Endothelial cell (in vitro differentiated cells): ENCODE data around the gene ZNF813. TPM values are rescaled to one million over a fixed set of nuclear protein-coding genes. Genes with fewer than 3 reads are reported as not detected.
"Not testable (repeated sequence)": the region's sequence is repeated elsewhere in the genome, so short reads cannot be mapped to it uniquely, and the experiment has no call there.

Experiments
- DNase-seq: peaks from one replicate; pipeline ENCODE4 v3.0.0; 2021; ENCODE audit warnings: low spot score
- H3K27ac Mint-ChIP-seq: one replicate; pipeline ENCODE4 v1.8.0; 2021; ENCODE audit warnings: mixed read lengths, inconsistent platforms; ENCODE audit not compliant: unreplicated experiment
- H3K27me3 Mint-ChIP-seq: one replicate; pipeline ENCODE4 v1.8.0; 2021; ENCODE audit warnings: mild to moderate bottlenecking, moderate library complexity, mixed read lengths, inconsistent platforms; ENCODE audit not compliant: unreplicated experiment
- H3K36me3 Mint-ChIP-seq: one replicate; pipeline ENCODE4 v1.8.0; 2021; ENCODE audit warnings: mild to moderate bottlenecking, low read depth, mixed read lengths, inconsistent platforms; ENCODE audit not compliant: unreplicated experiment
- H3K4me1 Mint-ChIP-seq: one replicate; pipeline ENCODE4 v1.8.0; 2021; ENCODE audit warnings: mild to moderate bottlenecking, mixed read lengths, inconsistent platforms; ENCODE audit not compliant: unreplicated experiment
- H3K4me3 Mint-ChIP-seq: one replicate; pipeline ENCODE4 v1.8.0; 2021; ENCODE audit warnings: mild to moderate bottlenecking, mixed read lengths, inconsistent platforms; ENCODE audit not compliant: unreplicated experiment
- H3K9me3 Mint-ChIP-seq: one replicate; pipeline ENCODE4 v1.8.0; 2021; ENCODE audit warnings: mixed read lengths, inconsistent platforms; ENCODE audit not compliant: unreplicated experiment
- CTCF ChIP-seq: fragments of 200-600 bp; sonication (generic); IDR thresholded peaks from one replicate; pipeline ENCODE4 v1.5.0; 2021; ENCODE audit warnings: antibody characterized with exemption; ENCODE audit not compliant: unreplicated experiment
- long read RNA-seq: library from polyadenylated mRNA; unstranded; transcript quantifications from one replicate; pipeline ENCODE4 v2.0.0, GENCODE V29; 2020; ENCODE audit not compliant: unreplicated experiment
- total RNA-seq: library from RNA; stranded (reverse); fragmentation: NEBNext Ultra II Directional; extraction: Animal tissue kit (Norgen Biotek cat#: 25700); gene quantifications from one replicate; pipeline ENCODE4 v1.2.1, GENCODE V29; 2021; ENCODE audit not compliant: unreplicated experiment

The ZNF813 gene
- total RNA-seq, result 29.9 TPM
- long read RNA-seq, full-length matches to known transcripts, result 1 of 3 reads
- long read RNA-seq, partial matches to known transcripts, result 1 of 3 reads
- long read RNA-seq, other reads (novel, unspliced or antisense), result 1 of 3 reads

DNA sequence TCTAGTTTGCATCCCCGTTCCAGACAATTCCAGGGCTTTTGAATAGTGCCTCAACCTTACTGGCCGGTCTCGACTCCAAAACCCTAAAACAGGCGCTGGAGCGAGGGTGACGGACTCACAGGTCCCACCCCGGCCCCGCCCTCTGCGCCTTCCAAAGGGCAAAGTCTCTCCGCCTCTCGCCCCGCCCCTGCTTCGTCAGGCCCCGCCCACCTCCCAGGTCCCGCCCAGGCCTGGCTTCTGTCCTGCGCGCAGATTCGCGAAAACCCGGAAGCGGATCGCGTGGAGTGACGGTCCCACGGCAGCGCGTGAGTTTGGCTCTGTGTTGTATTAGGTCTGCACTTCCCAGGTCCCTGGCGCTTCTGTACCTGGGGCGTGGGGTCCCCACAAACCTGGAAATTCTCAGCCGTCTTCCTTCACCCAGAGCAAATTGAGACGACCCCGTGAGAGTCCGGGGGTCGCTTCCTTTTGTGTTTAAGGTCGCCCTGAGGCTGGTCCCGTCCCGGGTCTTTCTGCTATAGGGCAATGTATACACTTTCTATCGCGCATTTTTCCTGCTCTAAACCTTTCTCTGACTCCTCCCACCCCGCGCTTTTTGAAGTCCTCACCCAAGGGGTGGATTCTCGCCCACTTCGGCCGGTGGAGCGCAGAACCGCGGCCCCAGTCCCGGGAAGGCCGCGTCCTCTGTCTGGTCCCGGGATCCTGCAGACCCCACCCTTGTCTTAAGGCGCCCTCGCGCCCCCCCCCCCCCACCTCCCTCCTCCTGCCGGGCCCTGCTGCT is at the start of gene ZNF813:
TSS of gene ZNF813 (plus strand) at position 249 of the 778 bp plus-strand sequence. CDS start 16,090 bp downstream, outside the sequence.
- peak; percentile 98 for DNase-seq
- peak within 1 kb of the TSS; percentile 94 for H3K27ac Mint-ChIP-seq
- TF ChIP-seq CTCF, result no peak
- H3K4me1 Mint-ChIP-seq, result peaks cover 38% of the 10 kb centered on the region
- peaks cover 12% of the 10 kb centered on the region for H3K27me3 Mint-ChIP-seq
- H3K9me3 Mint-ChIP-seq, result peaks cover 11% of the 10 kb centered on the region
- peaks cover 18% of the 10 kb centered on the region for H3K36me3 Mint-ChIP-seq
- H3K4me3 Mint-ChIP-seq, result peak within 1 kb of the TSS; percentile 97

- not testable (repeated sequence) for DNase-seq, H3K27me3 Mint-ChIP-seq, H3K36me3 Mint-ChIP-seq, H3K9me3 Mint-ChIP-seq, H3K4me1 Mint-ChIP-seq, H3K4me3 Mint-ChIP-seq
- peak overlapping the region; percentile 18 for H3K27ac Mint-ChIP-seq
Observed at GRCh38 chr19:53420520-53421315, 46.8 kb upstream of the ZNF813 start.

DNA sequence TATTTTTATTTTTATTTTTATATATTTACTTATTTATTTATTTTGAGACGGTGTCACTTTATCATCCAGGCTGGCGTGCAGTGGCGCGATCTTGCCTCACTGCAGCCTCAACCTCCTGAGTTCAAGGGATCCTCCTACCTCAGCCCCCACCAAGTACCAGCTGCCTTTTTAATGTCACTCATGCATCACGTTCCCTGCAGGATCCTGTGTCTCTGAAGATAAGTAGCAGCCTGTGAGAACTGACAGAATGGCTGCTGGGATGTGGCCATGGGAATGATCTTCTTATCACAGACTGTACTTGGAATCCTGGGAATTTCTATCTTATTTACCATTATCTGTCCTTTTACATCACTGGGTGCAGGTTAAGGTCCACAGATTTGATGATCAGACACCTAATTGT is 45.0 kb upstream of the ZNF813 start:
- H3K4me3 Mint-ChIP-seq, result no peak overlapping the region
- H3K27me3 Mint-ChIP-seq, result peaks cover 3% of the 10 kb centered on the region
- DNase-seq, result no peak
- TF ChIP-seq CTCF, result no peak
- H3K4me1 Mint-ChIP-seq, result peaks cover 10% of the 10 kb centered on the region
- no peak overlapping the region for H3K27ac Mint-ChIP-seq
- H3K36me3 Mint-ChIP-seq, result no peaks in the 10 kb centered on the region
- H3K9me3 Mint-ChIP-seq, result no peaks in the 10 kb centered on the region

- not testable (repeated sequence) for H3K4me3 Mint-ChIP-seq, H3K27ac Mint-ChIP-seq, H3K4me1 Mint-ChIP-seq, H3K27me3 Mint-ChIP-seq, H3K9me3 Mint-ChIP-seq, H3K36me3 Mint-ChIP-seq
- DNase-seq, result peak; percentile 13
Observed at GRCh38 chr19:53423074-53423473, 44.5 kb upstream of the ZNF813 start.

GRCh38 chr19:53423680-53424079 is 43.9 kb upstream of the ZNF813 start:
- H3K27ac Mint-ChIP-seq, H3K9me3 Mint-ChIP-seq, H3K4me3 Mint-ChIP-seq, H3K36me3 Mint-ChIP-seq, H3K4me1 Mint-ChIP-seq, H3K27me3 Mint-ChIP-seq, DNase-seq: not testable (repeated sequence)

GRCh38 chr19:53424968-53425597 is 42.5 kb upstream of the ZNF813 start:
- TF ChIP-seq CTCF, result peak; percentile 77
- no peaks in the 10 kb centered on the region for H3K9me3 Mint-ChIP-seq
- H3K4me3 Mint-ChIP-seq, result no peak overlapping the region
- peak; percentile 79 for DNase-seq
- no peaks in the 10 kb centered on the region for H3K36me3 Mint-ChIP-seq
- H3K4me1 Mint-ChIP-seq, result peaks cover 10% of the 10 kb centered on the region
- H3K27me3 Mint-ChIP-seq, result peaks cover 3% of the 10 kb centered on the region
- H3K27ac Mint-ChIP-seq, result no peak overlapping the region
